Ureter (tissue), 1 donor: ENCODE measurements around the gene GRIK1. TPM values are rescaled to one million over a fixed set of nuclear protein-coding genes. Genes with fewer than 3 reads are reported as not detected.
A peak's percentile ranks its signal among the peaks of the same experiment; 100 is the strongest.

Source experiments
- DNase-seq: peaks from one replicate; pipeline ENCODE4 v3.0.0-alpha.2; 2020; ENCODE audit warnings: low spot score
- total RNA-seq: library from RNA; stranded (reverse); gene quantifications from one replicate; pipeline ENCODE4 v1.2.4, GENCODE V29; 2023
- donor health status: DM: yes; HTN: yes; CAD: no.

The GRIK1 gene
- total RNA-seq, 1 donor from 2014 or later = 0.49 TPM

- DNase-seq = no peak
Measured at GRCh38 chr21:29909571-29909970, 30.2 kb downstream of the GRIK1 start.

- DNase-seq = no peak
Measured at GRCh38 chr21:29904359-29905282, 35.2 kb downstream of the GRIK1 start.

- no peak for DNase-seq
Measured at GRCh38 chr21:29896884-29897283, 42.9 kb downstream of the GRIK1 start.

GRCh38 chr21:29893687-29894086, 46.1 kb downstream of the GRIK1 start:
- no peak for DNase-seq

GRCh38 chr21:29892379-29892778, 47.4 kb downstream of the GRIK1 start:
- DNase-seq = no peak

GRCh38 chr21:29888437-29888836, 51.4 kb downstream of the GRIK1 start:
- no peak for DNase-seq

GRCh38 chr21:29887313-29888009, 52.3 kb downstream of the GRIK1 start:
- DNase-seq = no peak

- DNase-seq = no peak
Measured at GRCh38 chr21:29885491-29885890, 54.3 kb downstream of the GRIK1 start.

GRCh38 chr21:29875873-29876272, 63.9 kb downstream of the GRIK1 start:
- no peak for DNase-seq

- DNase-seq = no peak
Measured at GRCh38 chr21:29875036-29875716, 64.6 kb downstream of the GRIK1 start.

- no peak for DNase-seq
Measured at GRCh38 chr21:29873908-29874307, 65.9 kb downstream of the GRIK1 start.

- DNase-seq = no peak
Measured at GRCh38 chr21:29870814-29871213, 69.0 kb downstream of the GRIK1 start.

GRCh38 chr21:29867796-29868195, 72.0 kb downstream of the GRIK1 start:
- no peak for DNase-seq

GRCh38 chr21:29860346-29860745, 79.5 kb downstream of the GRIK1 start:
- DNase-seq = no peak

- DNase-seq = no peak
Measured at GRCh38 chr21:29857150-29857549, 82.6 kb downstream of the GRIK1 start.

GRCh38 chr21:29854795-29855194, 85.0 kb downstream of the GRIK1 start:
- DNase-seq = no peak

GRCh38 chr21:29851611-29852010, 88.2 kb downstream of the GRIK1 start:
- no peak for DNase-seq

- peak; percentile 54 for DNase-seq
Measured at GRCh38 chr21:29849735-29850176, 90.0 kb downstream of the GRIK1 start.

GRCh38 chr21:29843804-29844203, 96.0 kb downstream of the GRIK1 start:
- DNase-seq = no peak

- DNase-seq = no peak
Measured at GRCh38 chr21:29834617-29835016, 105.2 kb downstream of the GRIK1 start.

- no peak for DNase-seq
Measured at GRCh38 chr21:29832217-29832616, 107.6 kb downstream of the GRIK1 start.

GRCh38 chr21:29829564-29830275, 110.1 kb downstream of the GRIK1 start:
- no peak for DNase-seq
